Astrocyte of the cerebellum (primary cell): ENCODE measurements around the gene PCDHGA8.
A peak's percentile ranks its signal among the peaks of the same experiment; 100 is the strongest.
"Not testable (repeated sequence)": the region's sequence is repeated elsewhere in the genome, so short reads cannot be mapped to it uniquely, and the experiment has no call there.

Experiments
- DNase-seq: peaks from one replicate; pipeline ENCODE4 v3.0.0-alpha.2; 2011; ENCODE audit warnings: low read depth
- H3K4me3 ChIP-seq: 2 replicates; pipeline ENCODE4 v1.5.1; 2011; ENCODE audit warnings: mild to moderate bottlenecking, low read depth, low read length, moderate library complexity
- in situ Hi-C: cut with HindIII; loops from 2 replicates; pipeline ENCODE4 v1.10.0; 2017; ENCODE audit warnings: low sequenced_read_pairs
- TF ChIP-seq, protein P1 (sequence below): IDR thresholded peaks from 2 replicates; pipeline ENCODE4 v1.5.1; 2012; ENCODE audit warnings: low read length, low read depth, moderate library complexity, mild to moderate bottlenecking; ENCODE audit errors: missing control alignments

Gene PCDHGA8

DNA sequence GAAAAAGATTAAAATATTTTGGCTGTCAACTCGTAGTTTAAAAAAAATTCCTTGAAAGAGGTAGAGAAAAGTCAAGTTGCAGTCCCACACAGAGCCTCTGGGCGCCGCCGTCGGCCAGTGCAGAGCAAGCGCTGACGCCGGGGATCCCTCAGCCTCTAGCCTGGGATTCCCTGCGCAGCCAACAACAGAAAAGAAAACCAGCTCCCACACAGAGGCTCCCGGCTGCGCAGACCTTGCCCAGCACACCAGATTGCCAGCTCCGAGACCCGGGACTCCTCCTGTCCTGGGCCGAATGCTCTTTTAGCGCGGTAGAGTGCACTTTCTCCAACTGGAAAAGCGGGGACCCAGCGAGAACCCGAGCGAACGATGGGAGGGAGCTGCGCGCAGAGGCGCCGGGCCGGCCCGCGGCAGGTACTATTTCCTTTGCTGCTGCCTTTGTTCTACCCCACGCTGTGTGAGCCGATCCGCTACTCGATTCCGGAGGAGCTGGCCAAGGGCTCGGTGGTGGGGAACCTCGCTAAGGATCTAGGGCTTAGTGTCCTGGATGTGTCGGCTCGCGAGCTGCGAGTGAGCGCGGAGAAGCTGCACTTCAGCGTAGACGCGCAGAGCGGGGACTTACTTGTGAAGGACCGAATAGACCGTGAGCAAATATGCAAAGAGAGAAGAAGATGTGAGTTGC lies 25.2 kb downstream of the PCDHGA8 start, which contains the start of gene PCDHGB7:
TSS of gene PCDHGB7 (plus strand) at position 184 of the 679 bp plus-strand sequence. CDS start at position 367, 183 bp downstream.
- TF ChIP-seq, protein P1, sequence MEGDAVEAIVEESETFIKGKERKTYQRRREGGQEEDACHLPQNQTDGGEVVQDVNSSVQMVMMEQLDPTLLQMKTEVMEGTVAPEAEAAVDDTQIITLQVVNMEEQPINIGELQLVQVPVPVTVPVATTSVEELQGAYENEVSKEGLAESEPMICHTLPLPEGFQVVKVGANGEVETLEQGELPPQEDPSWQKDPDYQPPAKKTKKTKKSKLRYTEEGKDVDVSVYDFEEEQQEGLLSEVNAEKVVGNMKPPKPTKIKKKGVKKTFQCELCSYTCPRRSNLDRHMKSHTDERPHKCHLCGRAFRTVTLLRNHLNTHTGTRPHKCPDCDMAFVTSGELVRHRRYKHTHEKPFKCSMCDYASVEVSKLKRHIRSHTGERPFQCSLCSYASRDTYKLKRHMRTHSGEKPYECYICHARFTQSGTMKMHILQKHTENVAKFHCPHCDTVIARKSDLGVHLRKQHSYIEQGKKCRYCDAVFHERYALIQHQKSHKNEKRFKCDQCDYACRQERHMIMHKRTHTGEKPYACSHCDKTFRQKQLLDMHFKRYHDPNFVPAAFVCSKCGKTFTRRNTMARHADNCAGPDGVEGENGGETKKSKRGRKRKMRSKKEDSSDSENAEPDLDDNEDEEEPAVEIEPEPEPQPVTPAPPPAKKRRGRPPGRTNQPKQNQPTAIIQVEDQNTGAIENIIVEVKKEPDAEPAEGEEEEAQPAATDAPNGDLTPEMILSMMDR = peak; percentile 72
- H3K4me3 ChIP-seq = peak within 1 kb of the TSS; percentile 41
- DNase-seq = peak; percentile 64
- in situ Hi-C loops = not testable (repeated sequence)

DNA sequence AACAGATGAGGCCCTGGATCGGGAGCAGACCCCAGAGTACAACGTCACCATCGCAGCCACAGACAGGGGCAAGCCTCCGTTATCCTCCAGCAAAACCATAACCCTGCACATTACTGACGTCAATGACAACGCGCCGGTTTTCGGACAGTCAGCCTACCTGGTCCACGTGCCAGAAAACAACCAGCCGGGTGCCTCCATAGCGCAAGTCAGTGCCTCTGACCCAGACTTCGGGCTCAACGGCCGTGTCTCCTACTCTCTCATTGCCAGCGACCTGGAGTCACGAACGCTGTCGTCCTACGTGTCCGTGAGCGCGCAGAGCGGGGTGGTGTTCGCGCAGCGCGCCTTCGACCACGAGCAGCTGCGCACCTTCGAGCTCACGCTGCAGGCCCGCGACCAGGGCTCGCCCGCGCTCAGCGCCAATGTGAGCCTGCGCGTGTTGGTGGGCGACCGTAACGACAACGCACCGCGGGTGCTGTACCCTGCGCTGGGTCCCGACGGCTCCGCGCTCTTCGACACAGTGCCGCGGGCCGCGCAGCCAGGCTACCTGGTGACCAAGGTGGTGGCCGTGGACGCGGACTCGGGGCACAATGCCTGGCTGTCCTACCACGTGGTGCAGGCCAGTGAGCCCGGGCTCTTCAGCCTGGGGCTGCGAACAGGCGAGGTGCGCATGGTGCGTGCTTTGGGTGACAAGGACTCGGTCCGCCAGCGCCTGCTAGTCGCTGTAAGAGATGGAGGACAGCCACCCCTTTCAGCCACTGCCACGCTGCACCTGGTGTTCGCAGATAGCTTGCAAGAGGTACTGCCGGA lies 26.8 kb downstream of the PCDHGA8 start:
- in situ Hi-C loops = no loop called here
- TF ChIP-seq, protein P1 = no peak
- DNase-seq = no peak
- H3K4me3 ChIP-seq = no peak overlapping the region

DNA sequence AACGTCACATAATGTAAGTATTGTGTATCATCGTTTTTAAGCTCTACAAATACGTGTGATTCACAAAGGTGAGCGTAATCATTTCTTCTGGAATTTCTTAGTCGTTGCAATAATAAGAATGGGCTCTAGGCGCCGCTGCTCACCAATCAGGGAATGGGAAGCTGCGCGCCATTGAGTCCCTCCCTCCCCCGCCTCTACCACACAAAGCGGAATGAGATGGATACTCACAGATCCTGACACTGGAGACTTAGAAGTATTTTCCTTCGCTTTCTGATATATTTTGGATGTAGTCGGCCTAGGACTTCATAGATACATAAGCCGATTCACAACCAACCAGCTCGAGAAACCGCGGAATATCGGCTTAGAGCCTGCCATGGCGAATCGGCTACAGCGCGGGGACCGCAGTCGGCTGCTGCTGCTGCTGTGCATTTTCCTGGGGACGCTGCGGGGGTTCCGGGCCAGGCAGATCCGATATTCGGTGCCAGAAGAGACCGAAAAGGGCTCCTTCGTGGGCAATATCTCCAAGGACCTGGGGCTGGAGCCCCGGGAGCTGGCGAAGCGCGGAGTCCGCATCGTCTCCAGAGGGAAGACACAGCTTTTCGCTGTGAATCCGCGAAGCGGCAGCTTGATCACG lies 28.5 kb downstream of the PCDHGA8 start, which contains the start of gene PCDHGA11:
TSS of gene PCDHGA11 (plus strand) at position 197 of the 634 bp plus-strand sequence. CDS start at position 374, 177 bp downstream.
- TF ChIP-seq, protein P1 = peak; percentile 55
- DNase-seq = peak; percentile 20
- in situ Hi-C loops = no loop called here
- H3K4me3 ChIP-seq = peak within 1 kb of the TSS; percentile 42

DNA sequence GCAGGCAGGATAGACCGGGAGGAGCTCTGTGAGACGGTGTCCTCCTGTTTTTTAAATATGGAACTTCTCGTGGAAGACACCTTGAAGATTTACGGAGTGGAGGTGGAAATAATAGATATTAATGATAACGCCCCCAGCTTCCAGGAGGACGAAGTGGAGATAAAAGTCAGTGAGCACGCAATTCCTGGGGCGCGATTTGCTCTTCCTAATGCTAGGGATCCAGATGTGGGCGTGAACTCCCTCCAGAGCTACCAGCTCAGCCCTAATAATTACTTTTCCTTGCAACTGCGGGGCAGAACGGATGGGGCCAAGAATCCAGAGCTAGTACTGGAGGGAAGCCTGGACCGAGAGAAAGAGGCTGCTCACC lies 29.0 kb downstream of the PCDHGA8 start:
- peak overlapping the region; percentile 42 for H3K4me3 ChIP-seq
- DNase-seq = no peak
- in situ Hi-C loops = no loop called here
- TF ChIP-seq, protein P1 = no peak

DNA sequence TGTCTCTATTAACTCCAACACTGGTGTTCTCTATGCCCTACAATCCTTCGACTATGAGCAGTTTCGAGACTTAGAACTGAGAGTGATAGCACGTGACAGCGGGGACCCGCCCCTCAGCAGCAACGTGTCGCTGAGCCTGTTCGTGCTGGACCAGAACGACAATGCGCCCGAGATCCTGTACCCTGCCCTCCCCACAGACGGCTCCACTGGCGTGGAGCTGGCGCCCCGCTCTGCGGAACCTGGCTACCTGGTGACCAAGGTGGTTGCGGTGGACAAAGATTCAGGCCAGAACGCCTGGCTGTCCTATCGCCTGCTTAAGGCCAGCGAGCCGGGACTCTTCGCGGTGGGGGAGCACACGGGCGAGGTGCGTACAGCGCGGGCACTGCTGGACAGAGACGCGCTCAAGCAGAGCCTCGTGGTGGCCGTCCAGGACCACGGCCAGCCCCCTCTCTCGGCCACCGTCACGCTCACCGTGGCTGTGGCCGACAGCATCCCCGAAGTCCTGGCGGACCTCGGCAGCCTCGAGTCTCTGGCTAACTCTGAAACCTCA lies 30.4 kb downstream of the PCDHGA8 start:
- TF ChIP-seq, protein P1 = no peak
- no peak overlapping the region for H3K4me3 ChIP-seq
- DNase-seq = no peak
- in situ Hi-C loops = no loop called here
